Measurements from ENCODE around the gene KCNJ6.

Gene KCNJ6

GRCh38 chr21:37562920-37563640 lies 353.2 kb downstream of the KCNJ6 start:
- no peak for DNase-seq

- no peak for DNase-seq
Measured at GRCh38 chr21:37561941-37562919, 354.0 kb downstream of the KCNJ6 start.

GRCh38 chr21:37561506-37561905 lies 354.8 kb downstream of the KCNJ6 start:
- DNase-seq, result no peak

GRCh38 chr21:37560385-37560784 lies 355.9 kb downstream of the KCNJ6 start:
- no peak for DNase-seq

GRCh38 chr21:37558676-37559211 lies 357.5 kb downstream of the KCNJ6 start:
- no peak for DNase-seq
